Thyroid gland (tissue), 4 donors: Measurements from ENCODE around the gene SGSH. TPM values are rescaled to one million over a fixed set of nuclear protein-coding genes. Genes with fewer than 3 reads are reported as not detected.

Source experiments
- DNase-seq, 2 donors: peaks; one replicate each; pipeline ENCODE4 v3.0.0-alpha.2; 2019
- H3K27ac ChIP-seq, 3 donors: fragments of 200-600 bp; sonication (generic); 1 replicate in 2 of 3; 2 replicates in 1 of 3; pipeline ENCODE4 v1.5.1; 2016 to 2019; ENCODE audit warnings: mild to moderate bottlenecking in 1 of 3, moderate library complexity in 1 of 3
- H3K27me3 ChIP-seq: fragments of 200-600 bp; sonication (generic); one replicate; pipeline ENCODE4 v1.5.1; 2019
- H3K36me3 ChIP-seq, 2 donors: fragments of 200-600 bp; sonication (generic); one replicate each; pipeline ENCODE4 v1.5.1; 2016 to 2019
- H3K4me1 ChIP-seq, 2 donors: fragments of 200-600 bp; sonication (generic); one replicate each; pipeline ENCODE4 v1.5.1; 2017 to 2019
- H3K4me3 ChIP-seq, 3 donors: fragments of 200-600 bp; sonication (generic); replicated peaks in 1 of 3; 1 replicate in 2 of 3; 2 replicates in 1 of 3; pipeline ENCODE4 v1.5.1; 2016; ENCODE audit warnings: mild to moderate bottlenecking in 1 of 3
- H3K9me3 ChIP-seq: fragments of 200-600 bp; sonication (generic); one replicate; pipeline ENCODE4 v1.5.1; 2017
- CTCF ChIP-seq, 6 experiments: fragments of 200-600 bp in 3 of 6; fragments of 450-650 bp in 3 of 6; sonication (generic) in 3 of 6; IDR thresholded peaks; one replicate each; pipeline ENCODE4 v1.5.1; 2016 to 2019; ENCODE audit warnings: antibody characterized with exemption in 6 of 6, mild to moderate bottlenecking in 2 of 6, inconsistent platforms in 1 of 6, moderate library complexity in 1 of 6
- POLR2A ChIP-seq, 2 donors: fragments of 450-650 bp; IDR thresholded peaks; one replicate each; pipeline ENCODE4 v1.6.1; 2017; ENCODE audit warnings: antibody characterized with exemption in 2 of 2, mild to moderate bottlenecking in 2 of 2, moderate library complexity in 1 of 2
- WGBS, 2 donors: methylation state at CpG; one replicate each; pipeline ENCODE4 v1.1.5; 2017; 5-methylcytosine and 5-hydroxymethylcytosine counted together
- intact Hi-C: fragments of 100-400 bp; cut with DNase I; formaldehyde crosslinking; loops from one replicate; pipeline ENCODE4 v1.15.1; 2023
- total RNA-seq, 4 donors: library from RNA; depleted of rRNA; stranded (reverse); fragments of >200 nt; gene quantifications; one replicate each; pipeline ENCODE4 v1.2.3, GENCODE V29; 2016

SGSH gene
- total RNA-seq, 4 donors from 2014 or later = 31.8 to 48.5 (median 38.2) TPM

GRCh38 chr17:80173126-80173525 lies 47.0 kb downstream of the SGSH start:
- no peak overlapping the region for H3K4me3 ChIP-seq
- no peak for DNase-seq
- no peaks in the 10 kb centered on the region for H3K9me3 ChIP-seq
- H3K27ac ChIP-seq = no peak overlapping the region
- no peaks in the 10 kb centered on the region for H3K4me1 ChIP-seq
- no peaks in the 10 kb centered on the region for H3K27me3 ChIP-seq
- WGBS, 2 donors = 86% methylated on average over 12 of the region's 12 CpGs
- TF ChIP-seq CTCF (IDR thresholded peaks at IDR 0.05) (no peak), POLR2A (IDR thresholded peaks at IDR 0.05) (no peak)
- intact Hi-C loops = no loop called here
- no peaks in the 10 kb centered on the region for H3K36me3 ChIP-seq

GRCh38 chr17:80171681-80172080 lies 48.5 kb downstream of the SGSH start:
- no peak for DNase-seq
- no peaks in the 10 kb centered on the region for H3K4me1 ChIP-seq
- no peaks in the 10 kb centered on the region for H3K9me3 ChIP-seq
- intact Hi-C loops = no loop called here
- TF ChIP-seq POLR2A (IDR thresholded peaks at IDR 0.05) (no peak), CTCF (IDR thresholded peaks at IDR 0.05) (no peak)
- H3K27ac ChIP-seq = no peak overlapping the region
- 81 to 82% methylated on average over 7 of the region's 7 CpGs for WGBS, 2 donors
- no peaks in the 10 kb centered on the region for H3K27me3 ChIP-seq
- H3K4me3 ChIP-seq = no peak overlapping the region
- H3K36me3 ChIP-seq = no peaks in the 10 kb centered on the region

GRCh38 chr17:80169784-80170500 lies 50.2 kb downstream of the SGSH start, which contains the start of gene CARD14:
CARD14 (plus strand) TSS chr17:80170030; CDS start chr17:80181439, 11,409 bp downstream.
- WGBS, 2 donors = 50 to 63% methylated on average over 12 to 19 of the region's 19 CpGs
- Histone ChIP-seq H3K27ac (no peak within 1 kb of the TSS), H3K9me3 (no peaks in the 10 kb centered on the region), H3K27me3 (no peaks in the 10 kb centered on the region), H3K36me3 (no peaks in the 10 kb centered on the region), H3K4me3 (no peak within 1 kb of the TSS), H3K4me1 (no peaks in the 10 kb centered on the region)
- TF ChIP-seq CTCF (IDR thresholded peaks at IDR 0.05) = no peak
- TF ChIP-seq POLR2A (IDR thresholded peaks at IDR 0.05) = no peak
- intact Hi-C loops = no loop called here
- DNase-seq = peak in 1 of 2 donors; percentile 29

- WGBS, 2 donors = 95 to 97% methylated on average over 5 of the region's 5 CpGs
Observed at GRCh38 chr17:80169107-80169506, 51.0 kb downstream of the SGSH start.

More at GRCh38 chr17:80169107-80169506, 51.0 kb downstream of the SGSH start:
- Histone ChIP-seq H3K27ac (no peak overlapping the region), H3K36me3 (no peaks in the 10 kb centered on the region), H3K27me3 (no peaks in the 10 kb centered on the region), H3K9me3 (no peaks in the 10 kb centered on the region), H3K4me1 (no peaks in the 10 kb centered on the region), H3K4me3 (no peak overlapping the region)
- intact Hi-C loops = no loop called here
- TF ChIP-seq POLR2A (IDR thresholded peaks at IDR 0.05) (no peak), CTCF (IDR thresholded peaks at IDR 0.05) (no peak)
- DNase-seq = no peak
